Liver (tissue), 9 donors: ENCODE results near the gene LMNTD2. TPM values are rescaled to one million over a fixed set of nuclear protein-coding genes. Genes with fewer than 3 reads are reported as not detected.

Experiments
- DNase-seq: peaks from one replicate; pipeline ENCODE4 v3.0.0-alpha.2; 2017; ENCODE audit warnings: low spot score
- H3K27ac ChIP-seq, 2 donors: one replicate each; pipeline ENCODE4 v1.7.0; 2013; ENCODE audit warnings: inconsistent platforms in 2 of 2, low read length in 2 of 2, control low read depth in 1 of 2, low read depth in 1 of 2, mild to moderate bottlenecking in 1 of 2
- H3K27me3 ChIP-seq, 4 donors: one replicate each; pipeline versions ENCODE4 v1.6.1 to v1.7.0; 2013; ENCODE audit warnings: low read length in 3 of 4, inconsistent platforms in 1 of 4, mild to moderate bottlenecking in 1 of 4, moderate library complexity in 1 of 4; ENCODE audit not compliant: control insufficient read depth in 4 of 4, insufficient read depth in 4 of 4
- H3K36me3 ChIP-seq, 4 donors: one replicate each; pipeline versions ENCODE4 v1.6.1 to v1.7.0; 2013; ENCODE audit warnings: low read length in 3 of 4, mild to moderate bottlenecking in 3 of 4, low read depth in 1 of 4, moderate library complexity in 1 of 4; ENCODE audit not compliant: control insufficient read depth in 4 of 4, insufficient read depth in 3 of 4
- H3K4me1 ChIP-seq, 4 donors: one replicate each; pipeline versions ENCODE4 v1.6.1 to v1.7.0; 2013; ENCODE audit warnings: low read length in 3 of 4, mild to moderate bottlenecking in 3 of 4, moderate library complexity in 1 of 4; ENCODE audit not compliant: control insufficient read depth in 4 of 4, insufficient read depth in 4 of 4
- H3K4me3 ChIP-seq, 3 donors: one replicate each; pipeline versions ENCODE4 v1.6.1 to v1.7.0; 2013; ENCODE audit warnings: low read length in 3 of 3, control low read depth in 1 of 3, low read depth in 1 of 3, mild to moderate bottlenecking in 1 of 3
- H3K9ac ChIP-seq, 2 donors: one replicate each; pipeline ENCODE4 v1.7.0; 2013; ENCODE audit warnings: low read length in 2 of 2, mild to moderate bottlenecking in 2 of 2, moderate library complexity in 2 of 2, control low read depth in 1 of 2, low read depth in 1 of 2
- H3K9me3 ChIP-seq, 4 donors: one replicate each; pipeline versions ENCODE4 v1.6.1 to v1.7.0; 2013; ENCODE audit warnings: low read length in 3 of 4; ENCODE audit not compliant: control insufficient read depth in 4 of 4
- EGR1 ChIP-seq, 2 donors: IDR thresholded peaks; 2 replicates each; pipeline ENCODE4 v1.6.1; 2016 to 2018; ENCODE audit warnings: antibody characterized with exemption in 2 of 2, low read depth in 2 of 2
- FOXA1 ChIP-seq: IDR thresholded peaks from 2 replicates; pipeline ENCODE4 v1.6.1; 2016; ENCODE audit warnings: antibody characterized with exemption
- FOXA2 ChIP-seq: IDR thresholded peaks from 2 replicates; pipeline ENCODE4 v1.6.1; 2016; ENCODE audit warnings: antibody characterized with exemption
- GABPA ChIP-seq, 2 donors: IDR thresholded peaks in 1 of 2; conservative IDR thresholded peaks in 1 of 2; 2 replicates each; pipeline ENCODE4 v1.6.1; 2016; ENCODE audit warnings: antibody characterized with exemption in 2 of 2, mild to moderate bottlenecking in 1 of 2, moderate library complexity in 1 of 2
- HNF4A ChIP-seq, 2 donors: conservative IDR thresholded peaks; 2 replicates each; pipeline ENCODE4 v1.6.1; 2016; ENCODE audit warnings: antibody characterized with exemption in 2 of 2, mild to moderate bottlenecking in 2 of 2
- HNF4G ChIP-seq: IDR thresholded peaks from 2 replicates; pipeline ENCODE4 v1.6.1; 2016; ENCODE audit warnings: antibody characterized with exemption
- JUND ChIP-seq, 2 donors: IDR thresholded peaks; 2 replicates each; pipeline ENCODE4 v1.6.1; 2016; ENCODE audit warnings: antibody characterized with exemption in 2 of 2
- NR2F2 ChIP-seq: IDR thresholded peaks from 2 replicates; pipeline ENCODE4 v1.6.1; 2016; ENCODE audit warnings: antibody characterized with exemption
- RAD21 ChIP-seq, 2 donors: IDR thresholded peaks; 2 replicates each; pipeline ENCODE4 v1.6.1; 2016; ENCODE audit warnings: antibody characterized with exemption in 2 of 2, mild to moderate bottlenecking in 2 of 2
- RXRA ChIP-seq, 2 donors: IDR thresholded peaks; 2 replicates each; pipeline ENCODE4 v1.6.1; 2017 to 2018; ENCODE audit warnings: antibody characterized with exemption in 2 of 2, mild to moderate bottlenecking in 1 of 2
- SP1 ChIP-seq: IDR thresholded peaks from 2 replicates; pipeline ENCODE4 v1.6.1; 2018; ENCODE audit warnings: antibody characterized with exemption, mild to moderate bottlenecking
- TAF1 ChIP-seq: conservative IDR thresholded peaks from 2 replicates; pipeline ENCODE4 v1.6.1; 2016; ENCODE audit warnings: antibody characterized with exemption, mild to moderate bottlenecking
- YY1 ChIP-seq: IDR thresholded peaks from 2 replicates; pipeline ENCODE4 v1.6.1; 2016; ENCODE audit warnings: antibody characterized with exemption, mild to moderate bottlenecking
- WGBS: extraction: QIAGEN DNeasy Blood & Tissue Kit; methylation state at CpG from one replicate; pipeline ENCODE4 v1.1.7; 2013; 5-methylcytosine and 5-hydroxymethylcytosine counted together
- polyA plus RNA-seq, 2 donors: library from polyadenylated mRNA; stranded (reverse) in 1 of 2; unstranded in 1 of 2; fragments of 200-250 nt in 1 of 2; fragments of >200 nt in 1 of 2; fragmentation: Nextera tagmentation in 1 of 2; extraction: Ambion mirVana in 1 of 2; gene quantifications; one replicate each; pipeline versions ENCODE4 v1.2.1 to v1.2.3, GENCODE V29; 2013 to 2015
- total RNA-seq, 2 donors: library from RNA; depleted of rRNA; stranded (reverse); fragments of >200 nt; gene quantifications; one replicate each; pipeline ENCODE4 v1.2.3, GENCODE V29; 2014
- TF ChIP-seq, protein P1 (sequence below): IDR thresholded peaks from 2 replicates; pipeline ENCODE4 v1.6.1; 2016; ENCODE audit warnings: antibody characterized with exemption
- TF ChIP-seq, protein P2 (sequence below): IDR thresholded peaks from 2 replicates; pipeline ENCODE4 v1.6.1; 2016; ENCODE audit warnings: antibody characterized with exemption
- TF ChIP-seq, protein P3 (sequence below): IDR thresholded peaks from 2 replicates; pipeline ENCODE4 v1.6.1; 2016; ENCODE audit warnings: antibody characterized with exemption
- TF ChIP-seq, protein P4 (sequence below): fragments of 150-350 bp; IDR thresholded peaks from 2 replicates; pipeline ENCODE4 v1.5.1; 2017; ENCODE audit warnings: improper control_type of control experiment, low read depth, low read length; ENCODE audit not compliant: missing input control
- TF ChIP-seq, protein P5 (sequence below): IDR thresholded peaks from 2 replicates; pipeline ENCODE4 v1.6.1; 2016; ENCODE audit warnings: antibody characterized with exemption, mild to moderate bottlenecking
- donor health status: healthy.
- donor health status: healthy.
- donor health status: healthy.
- donor health status: healthy.
- donor health status: healthy.

The LMNTD2 gene
- total and polyA plus RNA-seq, 4 donors: 1.2 to 4.6 (median 2.3) TPM

DNA sequence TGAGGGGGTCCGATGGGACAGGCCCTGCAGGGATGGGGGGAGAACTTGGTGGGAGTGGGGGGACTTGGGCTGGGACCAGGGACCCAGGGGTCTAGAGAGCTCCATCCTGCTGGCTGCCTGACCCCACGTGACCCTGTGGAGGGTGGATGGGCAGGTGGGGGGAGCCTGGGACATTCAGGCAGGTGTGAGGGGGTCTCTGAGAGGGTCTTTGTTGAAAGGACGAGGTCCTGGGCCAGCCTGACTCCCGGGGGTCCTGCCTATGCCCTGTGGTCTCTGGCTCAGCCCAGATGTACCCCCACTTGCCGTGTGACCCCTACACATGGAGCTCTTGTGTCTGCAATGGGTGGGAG is 15.7 kb downstream of the LMNTD2 start:
- H3K9me3 ChIP-seq: no peaks in the 10 kb centered on the region
- H3K4me1 ChIP-seq: no peaks in the 10 kb centered on the region
- WGBS: 86% methylated on average over 5 of the region's 5 CpGs
- TF ChIP-seq SP1: no peak
- TF ChIP-seq, protein P1, sequence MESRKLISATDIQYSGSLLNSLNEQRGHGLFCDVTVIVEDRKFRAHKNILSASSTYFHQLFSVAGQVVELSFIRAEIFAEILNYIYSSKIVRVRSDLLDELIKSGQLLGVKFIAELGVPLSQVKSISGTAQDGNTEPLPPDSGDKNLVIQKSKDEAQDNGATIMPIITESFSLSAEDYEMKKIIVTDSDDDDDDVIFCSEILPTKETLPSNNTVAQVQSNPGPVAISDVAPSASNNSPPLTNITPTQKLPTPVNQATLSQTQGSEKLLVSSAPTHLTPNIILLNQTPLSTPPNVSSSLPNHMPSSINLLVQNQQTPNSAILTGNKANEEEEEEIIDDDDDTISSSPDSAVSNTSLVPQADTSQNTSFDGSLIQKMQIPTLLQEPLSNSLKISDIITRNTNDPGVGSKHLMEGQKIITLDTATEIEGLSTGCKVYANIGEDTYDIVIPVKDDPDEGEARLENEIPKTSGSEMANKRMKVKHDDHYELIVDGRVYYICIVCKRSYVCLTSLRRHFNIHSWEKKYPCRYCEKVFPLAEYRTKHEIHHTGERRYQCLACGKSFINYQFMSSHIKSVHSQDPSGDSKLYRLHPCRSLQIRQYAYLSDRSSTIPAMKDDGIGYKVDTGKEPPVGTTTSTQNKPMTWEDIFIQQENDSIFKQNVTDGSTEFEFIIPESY: no peak
- TF ChIP-seq JUND (IDR thresholded peaks at IDR 0.05): no peak
- H3K27ac ChIP-seq: no peak overlapping the region
- H3K27me3 ChIP-seq: no peaks in the 10 kb centered on the region
- no peak for DNase-seq
- H3K4me3 ChIP-seq: no peak overlapping the region
- no peak overlapping the region for H3K9ac ChIP-seq
- H3K36me3 ChIP-seq: peaks cover 0 to 1% (median 0%) of the 10 kb centered on the region in 4 donors

DNA sequence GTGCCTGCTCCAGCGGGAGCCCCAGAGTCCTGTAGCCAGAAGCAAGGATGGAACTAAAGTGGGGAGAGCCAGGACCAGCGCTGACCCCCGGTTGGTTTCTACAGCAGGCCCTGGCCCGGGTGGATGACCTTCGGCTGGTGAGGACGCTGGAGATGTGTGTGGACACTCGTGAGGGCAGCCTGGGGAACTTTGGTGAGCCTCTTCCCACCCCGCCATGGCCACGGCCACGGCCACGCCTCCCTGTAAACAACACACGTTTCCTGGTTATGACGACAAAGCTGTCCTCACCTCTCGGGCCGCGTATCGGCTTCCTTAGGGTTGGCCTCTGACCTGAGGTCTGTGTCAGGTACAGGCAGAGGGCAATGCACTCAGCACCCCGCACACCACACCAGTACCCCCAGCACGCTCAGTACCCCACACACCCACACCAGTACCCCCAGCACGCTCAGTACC is 19.1 kb downstream of the LMNTD2 start:
- no peak for DNase-seq
- no peak overlapping the region for H3K4me3 ChIP-seq
- H3K36me3 ChIP-seq: no peaks in the 10 kb centered on the region
- no peak overlapping the region for H3K27ac ChIP-seq
- no peaks in the 10 kb centered on the region for H3K27me3 ChIP-seq
- no peak overlapping the region for H3K9ac ChIP-seq
- 91% methylated on average over 20 of the region's 20 CpGs for WGBS
- H3K4me1 ChIP-seq: peaks cover 3 to 14% (median 9%) of the 10 kb centered on the region in 4 donors
- no peaks in the 10 kb centered on the region for H3K9me3 ChIP-seq
- TF ChIP-seq, protein P1: no peak
- TF ChIP-seq, protein P2, sequence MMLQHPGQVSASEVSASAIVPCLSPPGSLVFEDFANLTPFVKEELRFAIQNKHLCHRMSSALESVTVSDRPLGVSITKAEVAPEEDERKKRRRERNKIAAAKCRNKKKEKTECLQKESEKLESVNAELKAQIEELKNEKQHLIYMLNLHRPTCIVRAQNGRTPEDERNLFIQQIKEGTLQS: no peak
- TF ChIP-seq HNF4G (no peak), YY1 (no peak), FOXA1 (no peak), NR2F2 (no peak), EGR1 (IDR thresholded peaks at IDR 0.05; ENCODE audit: low read depth in 2 of 2) (no peak), FOXA2 (no peak), RAD21 (IDR thresholded peaks at IDR 0.05) (no peak), TAF1 (no peak), HNF4A (conservative IDR thresholded peaks at IDR 0.05) (no peak), RXRA (IDR thresholded peaks at IDR 0.05) (no peak), SP1 (no peak), GABPA (IDR thresholded peaks at IDR 0.05 in 1 of 2, conservative IDR thresholded peaks at IDR 0.05 in 1 of 2) (no peak), JUND (IDR thresholded peaks at IDR 0.05) (no peak)
- TF ChIP-seq, protein P3, sequence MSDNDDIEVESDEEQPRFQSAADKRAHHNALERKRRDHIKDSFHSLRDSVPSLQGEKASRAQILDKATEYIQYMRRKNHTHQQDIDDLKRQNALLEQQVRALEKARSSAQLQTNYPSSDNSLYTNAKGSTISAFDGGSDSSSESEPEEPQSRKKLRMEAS: no peak
- TF ChIP-seq, protein P4, sequence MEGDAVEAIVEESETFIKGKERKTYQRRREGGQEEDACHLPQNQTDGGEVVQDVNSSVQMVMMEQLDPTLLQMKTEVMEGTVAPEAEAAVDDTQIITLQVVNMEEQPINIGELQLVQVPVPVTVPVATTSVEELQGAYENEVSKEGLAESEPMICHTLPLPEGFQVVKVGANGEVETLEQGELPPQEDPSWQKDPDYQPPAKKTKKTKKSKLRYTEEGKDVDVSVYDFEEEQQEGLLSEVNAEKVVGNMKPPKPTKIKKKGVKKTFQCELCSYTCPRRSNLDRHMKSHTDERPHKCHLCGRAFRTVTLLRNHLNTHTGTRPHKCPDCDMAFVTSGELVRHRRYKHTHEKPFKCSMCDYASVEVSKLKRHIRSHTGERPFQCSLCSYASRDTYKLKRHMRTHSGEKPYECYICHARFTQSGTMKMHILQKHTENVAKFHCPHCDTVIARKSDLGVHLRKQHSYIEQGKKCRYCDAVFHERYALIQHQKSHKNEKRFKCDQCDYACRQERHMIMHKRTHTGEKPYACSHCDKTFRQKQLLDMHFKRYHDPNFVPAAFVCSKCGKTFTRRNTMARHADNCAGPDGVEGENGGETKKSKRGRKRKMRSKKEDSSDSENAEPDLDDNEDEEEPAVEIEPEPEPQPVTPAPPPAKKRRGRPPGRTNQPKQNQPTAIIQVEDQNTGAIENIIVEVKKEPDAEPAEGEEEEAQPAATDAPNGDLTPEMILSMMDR: no peak
- TF ChIP-seq, protein P5, sequence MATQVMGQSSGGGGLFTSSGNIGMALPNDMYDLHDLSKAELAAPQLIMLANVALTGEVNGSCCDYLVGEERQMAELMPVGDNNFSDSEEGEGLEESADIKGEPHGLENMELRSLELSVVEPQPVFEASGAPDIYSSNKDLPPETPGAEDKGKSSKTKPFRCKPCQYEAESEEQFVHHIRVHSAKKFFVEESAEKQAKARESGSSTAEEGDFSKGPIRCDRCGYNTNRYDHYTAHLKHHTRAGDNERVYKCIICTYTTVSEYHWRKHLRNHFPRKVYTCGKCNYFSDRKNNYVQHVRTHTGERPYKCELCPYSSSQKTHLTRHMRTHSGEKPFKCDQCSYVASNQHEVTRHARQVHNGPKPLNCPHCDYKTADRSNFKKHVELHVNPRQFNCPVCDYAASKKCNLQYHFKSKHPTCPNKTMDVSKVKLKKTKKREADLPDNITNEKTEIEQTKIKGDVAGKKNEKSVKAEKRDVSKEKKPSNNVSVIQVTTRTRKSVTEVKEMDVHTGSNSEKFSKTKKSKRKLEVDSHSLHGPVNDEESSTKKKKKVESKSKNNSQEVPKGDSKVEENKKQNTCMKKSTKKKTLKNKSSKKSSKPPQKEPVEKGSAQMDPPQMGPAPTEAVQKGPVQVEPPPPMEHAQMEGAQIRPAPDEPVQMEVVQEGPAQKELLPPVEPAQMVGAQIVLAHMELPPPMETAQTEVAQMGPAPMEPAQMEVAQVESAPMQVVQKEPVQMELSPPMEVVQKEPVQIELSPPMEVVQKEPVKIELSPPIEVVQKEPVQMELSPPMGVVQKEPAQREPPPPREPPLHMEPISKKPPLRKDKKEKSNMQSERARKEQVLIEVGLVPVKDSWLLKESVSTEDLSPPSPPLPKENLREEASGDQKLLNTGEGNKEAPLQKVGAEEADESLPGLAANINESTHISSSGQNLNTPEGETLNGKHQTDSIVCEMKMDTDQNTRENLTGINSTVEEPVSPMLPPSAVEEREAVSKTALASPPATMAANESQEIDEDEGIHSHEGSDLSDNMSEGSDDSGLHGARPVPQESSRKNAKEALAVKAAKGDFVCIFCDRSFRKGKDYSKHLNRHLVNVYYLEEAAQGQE: no peak
